ENCODE results near the gene CFAP57. TPM values are rescaled to one million over a fixed set of nuclear protein-coding genes. Genes with fewer than 3 reads are reported as not detected.
A peak's percentile ranks its signal among the peaks of the same experiment; 100 is the strongest.

The CFAP57 gene
- total RNA-seq, 2 donors from 2014 or later, result 0.14 to 4.7 TPM

GRCh38 chr1:43256675-43257570, 84.8 kb downstream of the CFAP57 start:
- Histone ChIP-seq H3K27me3 (replicated peaks; ENCODE audit: insufficient read depth) (no peaks in the 10 kb centered on the region), H3K4me3 (no peak overlapping the region), H3K9me3 (no peaks in the 10 kb centered on the region), H3K4me1 (replicated peaks) (no peaks in the 10 kb centered on the region), H3K36me3 (no peaks in the 10 kb centered on the region), H3K27ac (no peak overlapping the region)
- WGBS, result 68% methylated on average over 8 of the region's 8 CpGs
- intact Hi-C loops (cut with DNase I), result no loop called here
- TF ChIP-seq POLR2A (IDR thresholded peaks at IDR 0.05) (no peak), POLR2AphosphoS5 (IDR thresholded peaks at IDR 0.05) (no peak)
- TF ChIP-seq, protein P1, sequence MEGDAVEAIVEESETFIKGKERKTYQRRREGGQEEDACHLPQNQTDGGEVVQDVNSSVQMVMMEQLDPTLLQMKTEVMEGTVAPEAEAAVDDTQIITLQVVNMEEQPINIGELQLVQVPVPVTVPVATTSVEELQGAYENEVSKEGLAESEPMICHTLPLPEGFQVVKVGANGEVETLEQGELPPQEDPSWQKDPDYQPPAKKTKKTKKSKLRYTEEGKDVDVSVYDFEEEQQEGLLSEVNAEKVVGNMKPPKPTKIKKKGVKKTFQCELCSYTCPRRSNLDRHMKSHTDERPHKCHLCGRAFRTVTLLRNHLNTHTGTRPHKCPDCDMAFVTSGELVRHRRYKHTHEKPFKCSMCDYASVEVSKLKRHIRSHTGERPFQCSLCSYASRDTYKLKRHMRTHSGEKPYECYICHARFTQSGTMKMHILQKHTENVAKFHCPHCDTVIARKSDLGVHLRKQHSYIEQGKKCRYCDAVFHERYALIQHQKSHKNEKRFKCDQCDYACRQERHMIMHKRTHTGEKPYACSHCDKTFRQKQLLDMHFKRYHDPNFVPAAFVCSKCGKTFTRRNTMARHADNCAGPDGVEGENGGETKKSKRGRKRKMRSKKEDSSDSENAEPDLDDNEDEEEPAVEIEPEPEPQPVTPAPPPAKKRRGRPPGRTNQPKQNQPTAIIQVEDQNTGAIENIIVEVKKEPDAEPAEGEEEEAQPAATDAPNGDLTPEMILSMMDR (IDR thresholded peaks at IDR 0.05), result no peak
- no peak for DNase-seq (ENCODE audit: low spot score)

- no peaks in the 10 kb centered on the region for H3K36me3 ChIP-seq
- H3K4me1 ChIP-seq (replicated peaks), result no peaks in the 10 kb centered on the region
- H3K4me3 ChIP-seq, result no peak overlapping the region
- intact Hi-C loops (cut with DNase I), result no loop called here
- no peaks in the 10 kb centered on the region for H3K9me3 ChIP-seq
- H3K27ac ChIP-seq, result no peak overlapping the region
- no peaks in the 10 kb centered on the region for H3K27me3 ChIP-seq (replicated peaks; ENCODE audit: insufficient read depth)
- TF ChIP-seq POLR2AphosphoS5 (IDR thresholded peaks at IDR 0.05) (no peak), POLR2A (IDR thresholded peaks at IDR 0.05) (no peak)
- TF ChIP-seq, protein P1 (IDR thresholded peaks at IDR 0.05), result no peak
- no peak for DNase-seq (ENCODE audit: low spot score)
- WGBS, result 77% methylated on average over 3 of the region's 3 CpGs
These were observed 86.2 kb downstream of the CFAP57 start for GRCh38 chr1:43258370-43258769.

DNA sequence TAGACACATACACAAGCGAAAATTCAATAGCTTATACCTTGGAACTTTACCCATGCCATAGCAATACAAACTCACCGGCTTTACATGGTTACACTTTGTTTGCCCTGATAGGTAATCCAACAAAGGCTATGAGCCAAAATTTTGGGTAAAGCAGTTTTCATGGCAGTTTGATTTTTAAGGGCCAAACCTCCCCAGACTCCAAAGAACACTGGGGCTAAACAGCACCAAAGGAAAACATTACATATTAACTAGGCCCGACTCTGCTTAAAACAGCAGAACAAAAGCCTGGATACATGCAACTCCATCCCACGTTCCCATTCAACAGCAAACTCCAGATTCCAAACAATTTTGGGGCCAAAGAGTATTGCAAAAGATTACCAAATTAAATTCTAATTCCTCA, 93.3 kb downstream of the CFAP57 start:
- H3K27ac ChIP-seq, result peak overlapping the region in 1 of 2 donors; percentile 14
- H3K9me3 ChIP-seq, result no peaks in the 10 kb centered on the region
- H3K4me3 ChIP-seq, result no peak overlapping the region
- no peaks in the 10 kb centered on the region for H3K27me3 ChIP-seq (replicated peaks; ENCODE audit: insufficient read depth)
- intact Hi-C loops (cut with DNase I), result no loop called here
- H3K36me3 ChIP-seq, result no peaks in the 10 kb centered on the region
- WGBS, result 54% methylated on average over 4 of the region's 4 CpGs
- no peak for DNase-seq (ENCODE audit: low spot score)
- no peak for TF ChIP-seq POLR2AphosphoS5 (IDR thresholded peaks at IDR 0.05)
- no peak for TF ChIP-seq POLR2A (IDR thresholded peaks at IDR 0.05)
- TF ChIP-seq, protein P1 (IDR thresholded peaks at IDR 0.05), result no peak
- H3K4me1 ChIP-seq (replicated peaks), result no peaks in the 10 kb centered on the region

DNA sequence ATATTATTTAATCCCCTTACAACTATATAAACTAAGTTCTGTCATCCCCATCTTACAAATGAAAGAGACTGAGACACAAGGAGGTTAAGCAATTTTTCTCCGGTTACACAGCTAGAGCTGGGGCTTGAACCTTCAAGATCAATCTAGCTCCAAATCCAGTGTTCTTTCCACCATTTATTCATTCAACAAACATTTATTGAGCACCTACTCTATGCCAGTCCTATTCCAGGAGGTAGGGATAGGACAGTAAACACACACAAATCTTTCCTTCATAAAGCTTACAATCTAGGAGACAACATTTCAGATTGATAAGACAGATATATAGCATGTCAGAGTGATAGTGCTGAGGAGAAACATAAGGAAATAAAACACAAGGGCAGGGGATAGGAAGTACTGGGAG, 94.8 kb downstream of the CFAP57 start:
- Histone ChIP-seq H3K27me3 (replicated peaks; ENCODE audit: insufficient read depth) (no peaks in the 10 kb centered on the region), H3K36me3 (no peaks in the 10 kb centered on the region), H3K4me3 (no peak overlapping the region), H3K27ac (no peak overlapping the region), H3K9me3 (no peaks in the 10 kb centered on the region), H3K4me1 (replicated peaks) (no peaks in the 10 kb centered on the region)
- WGBS, result 97% methylated on average over 1 of the region's 1 CpG
- no peak for DNase-seq (ENCODE audit: low spot score)
- intact Hi-C loops (cut with DNase I), result no loop called here
- TF ChIP-seq POLR2A (IDR thresholded peaks at IDR 0.05), result no peak

DNA sequence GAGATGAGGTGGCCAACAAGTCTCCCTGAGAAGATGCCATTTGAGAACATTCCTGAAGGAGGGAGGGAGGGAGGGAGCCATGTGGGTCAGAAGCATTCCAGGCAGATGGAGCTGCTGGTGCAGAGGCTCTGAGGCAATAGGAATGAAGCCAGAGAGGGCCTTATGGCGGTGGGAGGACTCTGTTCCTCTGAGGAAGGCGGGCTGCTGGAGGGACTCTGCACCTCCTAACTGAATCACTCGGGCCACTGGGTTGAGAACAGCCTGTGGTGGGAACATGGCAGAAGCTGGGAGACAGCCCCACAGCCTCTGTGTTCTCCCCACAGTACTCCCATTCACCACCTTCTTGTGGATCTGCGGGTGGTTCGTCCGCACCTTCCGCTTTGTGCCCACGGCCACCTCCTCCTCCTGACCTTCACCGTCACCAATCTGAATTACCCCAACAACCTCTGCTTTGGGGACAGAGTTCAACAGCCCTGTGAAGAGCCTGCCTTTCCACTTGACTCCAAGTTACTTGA, 95.2 kb downstream of the CFAP57 start:
- WGBS, result 82% methylated on average over 9 of the region's 9 CpGs
- TF ChIP-seq POLR2AphosphoS5 (IDR thresholded peaks at IDR 0.05) (no peak), POLR2A (IDR thresholded peaks at IDR 0.05) (no peak)
- TF ChIP-seq, protein P1 (IDR thresholded peaks at IDR 0.05), result no peak

More for the DNA sequence above, 95.2 kb downstream of the CFAP57 start:
- H3K4me3 ChIP-seq, result no peak overlapping the region
- H3K4me1 ChIP-seq (replicated peaks), result no peaks in the 10 kb centered on the region
- intact Hi-C loops (cut with DNase I), result no loop called here
- no peaks in the 10 kb centered on the region for H3K36me3 ChIP-seq
- H3K27me3 ChIP-seq (replicated peaks; ENCODE audit: insufficient read depth), result no peaks in the 10 kb centered on the region
- no peak overlapping the region for H3K27ac ChIP-seq
- no peak for DNase-seq (ENCODE audit: low spot score)
- no peaks in the 10 kb centered on the region for H3K9me3 ChIP-seq

All from prostate gland (tissue), 2 donors.